Measurements from ENCODE around the gene SLC35G2.

Gene SLC35G2

DNA sequence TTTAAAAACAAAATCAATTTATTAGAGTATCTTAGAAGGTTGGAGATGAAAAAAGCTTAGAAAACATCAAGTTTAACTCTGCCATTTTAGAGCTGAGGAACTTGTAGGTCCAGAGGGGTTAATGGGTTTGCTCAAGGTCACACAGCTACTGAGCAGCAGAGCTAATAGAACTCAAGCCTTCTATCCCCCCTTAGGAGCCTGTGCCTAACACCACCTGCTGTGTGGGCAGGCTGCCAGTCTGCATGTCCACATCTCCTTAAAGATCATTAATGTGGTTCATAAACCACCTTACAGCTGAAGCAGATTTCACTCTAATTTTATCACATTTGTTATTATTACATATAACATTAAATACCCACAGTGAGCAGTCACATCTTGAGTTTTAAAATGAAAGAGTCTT, 14.1 kb upstream of the SLC35G2 start:
- TF ChIP-seq, protein P1, sequence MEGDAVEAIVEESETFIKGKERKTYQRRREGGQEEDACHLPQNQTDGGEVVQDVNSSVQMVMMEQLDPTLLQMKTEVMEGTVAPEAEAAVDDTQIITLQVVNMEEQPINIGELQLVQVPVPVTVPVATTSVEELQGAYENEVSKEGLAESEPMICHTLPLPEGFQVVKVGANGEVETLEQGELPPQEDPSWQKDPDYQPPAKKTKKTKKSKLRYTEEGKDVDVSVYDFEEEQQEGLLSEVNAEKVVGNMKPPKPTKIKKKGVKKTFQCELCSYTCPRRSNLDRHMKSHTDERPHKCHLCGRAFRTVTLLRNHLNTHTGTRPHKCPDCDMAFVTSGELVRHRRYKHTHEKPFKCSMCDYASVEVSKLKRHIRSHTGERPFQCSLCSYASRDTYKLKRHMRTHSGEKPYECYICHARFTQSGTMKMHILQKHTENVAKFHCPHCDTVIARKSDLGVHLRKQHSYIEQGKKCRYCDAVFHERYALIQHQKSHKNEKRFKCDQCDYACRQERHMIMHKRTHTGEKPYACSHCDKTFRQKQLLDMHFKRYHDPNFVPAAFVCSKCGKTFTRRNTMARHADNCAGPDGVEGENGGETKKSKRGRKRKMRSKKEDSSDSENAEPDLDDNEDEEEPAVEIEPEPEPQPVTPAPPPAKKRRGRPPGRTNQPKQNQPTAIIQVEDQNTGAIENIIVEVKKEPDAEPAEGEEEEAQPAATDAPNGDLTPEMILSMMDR (IDR thresholded peaks at IDR 0.05; ENCODE audit: extremely low read depth, insufficient read depth, missing control alignments), result no peak
- DNase-seq (ENCODE audit: low spot score), result no peak

DNA sequence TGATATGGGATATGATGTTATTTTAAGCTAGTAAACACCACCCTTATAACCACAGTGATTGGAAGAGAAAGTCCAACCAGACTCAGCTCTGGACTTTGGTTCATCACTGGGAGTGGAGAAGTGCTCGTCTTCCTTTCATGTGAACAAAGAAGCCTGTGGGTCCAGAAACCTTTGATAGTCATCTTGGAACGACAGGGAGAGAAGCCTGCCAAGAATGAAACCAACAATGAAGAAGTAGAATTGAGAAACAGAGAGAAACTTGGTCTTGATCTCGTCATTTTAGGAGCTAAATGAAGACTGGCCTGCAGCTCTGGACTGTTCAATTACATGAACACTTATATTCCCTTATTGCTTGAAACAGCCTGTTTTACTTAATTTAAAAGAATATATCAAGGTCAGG, 13.1 kb upstream of the SLC35G2 start:
- in situ Hi-C loops (cut with MboI; ENCODE audit: low pct_unique_long_range_greater_than_20kb, low sequenced_read_pairs, unreplicated experiment), result no loop called here
- TF ChIP-seq, protein P1 (IDR thresholded peaks at IDR 0.05; ENCODE audit: extremely low read depth, insufficient read depth, missing control alignments), result no peak
- DNase-seq (ENCODE audit: low spot score), result no peak

More for the DNA sequence above, 14.1 kb upstream of the SLC35G2 start:
- in situ Hi-C loops (cut with MboI; ENCODE audit: low pct_unique_long_range_greater_than_20kb, low sequenced_read_pairs, unreplicated experiment), result no loop called here

DNA sequence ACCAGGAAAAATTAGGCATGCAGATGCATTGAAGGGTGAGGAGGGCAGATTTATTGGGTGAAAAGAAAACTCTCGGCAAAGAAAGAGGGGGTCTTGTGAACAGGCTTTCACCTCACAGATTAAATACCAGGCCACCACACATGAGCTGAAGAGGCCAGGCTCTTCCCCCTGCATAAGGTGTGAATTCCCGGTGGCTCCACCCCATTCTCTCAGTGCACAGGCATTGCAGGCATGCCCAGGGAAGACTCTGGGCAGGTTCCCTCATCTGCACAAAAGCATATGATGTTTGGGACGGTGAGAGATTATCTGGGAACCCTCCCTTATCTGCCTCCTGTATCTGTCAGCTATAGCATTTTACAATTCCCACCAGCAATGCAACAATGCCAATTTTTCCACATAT, 7.2 kb upstream of the SLC35G2 start:
- TF ChIP-seq, protein P1 (IDR thresholded peaks at IDR 0.05; ENCODE audit: extremely low read depth, insufficient read depth, missing control alignments), result no peak
- no peak for DNase-seq (ENCODE audit: low spot score)
- in situ Hi-C loops (cut with MboI; ENCODE audit: low pct_unique_long_range_greater_than_20kb, low sequenced_read_pairs, unreplicated experiment), result no loop called here

GRCh38 chr3:136817448-136817847, 1.5 kb upstream of the SLC35G2 start:
- no peak for DNase-seq (ENCODE audit: low spot score)
- in situ Hi-C loops (cut with MboI; ENCODE audit: low pct_unique_long_range_greater_than_20kb, low sequenced_read_pairs, unreplicated experiment), result no loop called here
- TF ChIP-seq, protein P1 (IDR thresholded peaks at IDR 0.05; ENCODE audit: extremely low read depth, insufficient read depth, missing control alignments), result no peak

DNA sequence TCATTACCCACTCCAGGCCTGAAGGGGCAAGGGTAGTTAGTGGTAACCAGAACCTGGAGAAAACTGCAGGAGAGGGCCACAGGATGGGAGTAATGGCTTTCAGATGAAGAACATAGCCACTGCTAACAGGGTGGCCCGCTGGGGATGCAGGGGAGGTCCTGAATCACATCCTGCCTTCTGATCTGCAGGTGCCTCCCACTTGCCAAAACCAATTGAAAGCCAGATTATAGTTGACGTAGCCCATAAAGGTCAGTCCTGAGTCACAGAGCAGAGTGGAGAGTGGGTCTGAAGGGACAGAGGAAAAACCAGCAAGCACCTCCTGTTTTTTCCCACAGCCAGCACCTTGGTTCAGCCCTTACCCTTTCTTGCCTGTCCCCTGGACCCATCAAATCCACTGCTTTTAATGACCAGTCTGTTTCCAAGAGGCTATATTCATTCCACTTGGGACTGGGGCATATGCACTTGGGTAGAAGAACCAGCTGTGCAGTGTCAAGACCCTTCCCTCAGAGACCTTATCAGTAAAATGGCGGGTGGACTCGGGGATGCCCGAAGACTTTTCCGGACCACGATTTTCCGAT, 646 bp upstream of the SLC35G2 start:
- TF ChIP-seq, protein P1 (IDR thresholded peaks at IDR 0.05; ENCODE audit: extremely low read depth, insufficient read depth, missing control alignments), result no peak
- DNase-seq (ENCODE audit: low spot score), result peak; percentile 52
- in situ Hi-C loops (cut with MboI; ENCODE audit: low pct_unique_long_range_greater_than_20kb, low sequenced_read_pairs, unreplicated experiment), result no loop called here

DNA sequence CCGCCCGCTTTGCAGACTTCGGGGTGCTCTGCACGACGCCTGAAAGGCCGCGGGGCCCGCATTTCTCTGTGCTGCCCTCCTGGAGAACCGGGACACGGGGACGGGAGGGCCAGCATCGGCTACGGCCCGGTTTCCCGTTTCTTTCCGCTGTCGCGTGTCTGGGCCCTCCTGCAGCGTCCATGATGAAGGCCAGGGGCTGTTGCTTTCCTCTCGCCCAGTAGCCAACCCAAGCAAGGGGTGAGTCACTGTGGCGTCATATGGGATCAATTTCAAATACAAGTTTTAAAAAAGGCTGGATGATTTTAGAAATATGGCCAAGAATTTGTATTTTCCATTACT, 435 bp downstream of the SLC35G2 start:
- in situ Hi-C loops (cut with MboI; ENCODE audit: low pct_unique_long_range_greater_than_20kb, low sequenced_read_pairs, unreplicated experiment), result no loop called here
- TF ChIP-seq, protein P1 (IDR thresholded peaks at IDR 0.05; ENCODE audit: extremely low read depth, insufficient read depth, missing control alignments), result no peak
- DNase-seq (ENCODE audit: low spot score), result no peak

All from GM13977 (cell line).